ENCODE measurements around the gene ATAD1.

- TF ChIP-seq CTCF (IDR thresholded peaks at IDR 0.05) (no peak), POLR2AphosphoS5 (IDR thresholded peaks at IDR 0.05) (no peak), EP300 (IDR thresholded peaks at IDR 0.05) (no peak)
Observed at GRCh38 chr10:87804939-87805569, 13.0 kb downstream of the ATAD1 start.

All from sigmoid colon (tissue), 4 donors.